ENCODE results near the gene HS6ST2.

Gene HS6ST2

GRCh38 chrX:132716006-132716405 lies 242.4 kb downstream of the HS6ST2 start:
- no peaks in the 10 kb centered on the region for H3K4me1 ChIP-seq (ENCODE audit: control insufficient read depth, low read length)
- TF ChIP-seq EZH2phosphoT487 (IDR thresholded peaks at IDR 0.05; ENCODE audit: borderline replicate concordance, low read length) (no peak), CTCF (IDR thresholded peaks at IDR 0.05; ENCODE audit: low read depth, low read length, poor library complexity, severe bottlenecking) (peak; percentile 37)
- no peaks in the 10 kb centered on the region for H3K79me2 ChIP-seq (ENCODE audit: control insufficient read depth, low read length)
- H3K36me3 ChIP-seq (ENCODE audit: control insufficient read depth, low read length) = no peaks in the 10 kb centered on the region
- H3F3A ChIP-seq (ENCODE audit: control insufficient read depth, insufficient read depth) = no peaks in the 10 kb centered on the region
- H3K4me2 ChIP-seq (ENCODE audit: low read length) = no peak overlapping the region
- H3K4me3 ChIP-seq (ENCODE audit: low read length) = no peak overlapping the region
- H3K27me3 ChIP-seq (ENCODE audit: control insufficient read depth, low read length) = no peaks in the 10 kb centered on the region
- H3K9me2 ChIP-seq (replicated peaks; ENCODE audit: control insufficient read depth, low read length) = no peaks in the 10 kb centered on the region
- no peak overlapping the region for H3K27ac ChIP-seq (ENCODE audit: low read depth, low read length)
- no peaks in the 10 kb centered on the region for H3K9me3 ChIP-seq (ENCODE audit: control insufficient read depth, insufficient read depth, low read length)
- no peaks in the 10 kb centered on the region for H4K20me1 ChIP-seq (ENCODE audit: control insufficient read depth, insufficient read depth, low read depth, low read length)

- H3F3A ChIP-seq (ENCODE audit: control insufficient read depth, insufficient read depth) = no peaks in the 10 kb centered on the region
- no peaks in the 10 kb centered on the region for H3K36me3 ChIP-seq (ENCODE audit: control insufficient read depth, low read length)
- no peak overlapping the region for H3K4me2 ChIP-seq (ENCODE audit: low read length)
- H3K4me1 ChIP-seq (ENCODE audit: control insufficient read depth, low read length) = no peaks in the 10 kb centered on the region
- TF ChIP-seq CTCF (IDR thresholded peaks at IDR 0.05; ENCODE audit: low read depth, low read length, poor library complexity, severe bottlenecking) = no peak
- H3K27me3 ChIP-seq (ENCODE audit: control insufficient read depth, low read length) = no peaks in the 10 kb centered on the region
- no peak overlapping the region for H3K4me3 ChIP-seq (ENCODE audit: low read length)
- H3K27ac ChIP-seq (ENCODE audit: low read depth, low read length) = no peak overlapping the region
- no peaks in the 10 kb centered on the region for H3K9me3 ChIP-seq (ENCODE audit: control insufficient read depth, insufficient read depth, low read length)
- no peaks in the 10 kb centered on the region for H3K9me2 ChIP-seq (replicated peaks; ENCODE audit: control insufficient read depth, low read length)
- H4K20me1 ChIP-seq (ENCODE audit: control insufficient read depth, insufficient read depth, low read depth, low read length) = no peaks in the 10 kb centered on the region
- H3K79me2 ChIP-seq (ENCODE audit: control insufficient read depth, low read length) = no peaks in the 10 kb centered on the region
Observed at GRCh38 chrX:132714913-132715312, 243.5 kb downstream of the HS6ST2 start.

DNA sequence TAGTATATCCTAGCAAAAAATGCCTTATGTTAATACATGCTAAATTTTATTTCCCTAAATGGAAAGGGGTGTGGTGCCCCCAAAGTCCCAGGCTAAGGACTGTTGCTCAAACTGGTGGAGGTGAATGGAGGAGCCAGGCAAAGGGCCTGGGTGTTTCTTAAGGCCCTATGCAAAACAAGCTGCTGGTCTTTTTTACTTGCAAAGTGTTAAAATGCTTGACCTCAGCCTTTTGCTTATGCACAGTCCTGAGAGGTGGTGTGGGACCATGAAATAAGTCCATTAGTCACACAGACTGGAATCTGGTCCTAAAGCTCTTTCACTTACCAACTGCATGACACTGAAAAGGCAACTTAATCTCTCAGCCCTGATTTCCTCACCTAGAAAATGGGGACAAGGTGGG lies 246.1 kb downstream of the HS6ST2 start:
- Histone ChIP-seq H3K36me3 (ENCODE audit: control insufficient read depth, low read length) (no peaks in the 10 kb centered on the region), H3K27me3 (ENCODE audit: control insufficient read depth, low read length) (no peaks in the 10 kb centered on the region), H3K9me2 (replicated peaks; ENCODE audit: control insufficient read depth, low read length) (no peaks in the 10 kb centered on the region), H4K20me1 (ENCODE audit: control insufficient read depth, insufficient read depth, low read depth, low read length) (no peaks in the 10 kb centered on the region), H3K79me2 (ENCODE audit: control insufficient read depth, low read length) (no peaks in the 10 kb centered on the region), H3F3A (ENCODE audit: control insufficient read depth, insufficient read depth) (no peaks in the 10 kb centered on the region), H3K4me1 (ENCODE audit: control insufficient read depth, low read length) (no peaks in the 10 kb centered on the region), H3K4me2 (ENCODE audit: low read length) (no peak overlapping the region), H3K4me3 (ENCODE audit: low read length) (no peak overlapping the region), H3K9me3 (ENCODE audit: control insufficient read depth, insufficient read depth, low read length) (no peaks in the 10 kb centered on the region), H3K27ac (ENCODE audit: low read depth, low read length) (no peak overlapping the region)
- no peak for TF ChIP-seq CTCF (IDR thresholded peaks at IDR 0.05; ENCODE audit: low read depth, low read length, poor library complexity, severe bottlenecking)
- no peak for TF ChIP-seq EZH2phosphoT487 (IDR thresholded peaks at IDR 0.05; ENCODE audit: borderline replicate concordance, low read length)

GRCh38 chrX:132710656-132711155 lies 247.7 kb downstream of the HS6ST2 start:
- H3K4me2 ChIP-seq (ENCODE audit: low read length) = no peak overlapping the region
- no peaks in the 10 kb centered on the region for H3K36me3 ChIP-seq (ENCODE audit: control insufficient read depth, low read length)
- H3K9me2 ChIP-seq (replicated peaks; ENCODE audit: control insufficient read depth, low read length) = no peaks in the 10 kb centered on the region
- TF ChIP-seq EZH2phosphoT487 (IDR thresholded peaks at IDR 0.05; ENCODE audit: borderline replicate concordance, low read length) = no peak
- TF ChIP-seq CTCF (IDR thresholded peaks at IDR 0.05; ENCODE audit: low read depth, low read length, poor library complexity, severe bottlenecking) = no peak
- no peaks in the 10 kb centered on the region for H3K9me3 ChIP-seq (ENCODE audit: control insufficient read depth, insufficient read depth, low read length)
- no peaks in the 10 kb centered on the region for H3F3A ChIP-seq (ENCODE audit: control insufficient read depth, insufficient read depth)
- no peaks in the 10 kb centered on the region for H3K79me2 ChIP-seq (ENCODE audit: control insufficient read depth, low read length)
- no peaks in the 10 kb centered on the region for H3K4me1 ChIP-seq (ENCODE audit: control insufficient read depth, low read length)
- no peaks in the 10 kb centered on the region for H4K20me1 ChIP-seq (ENCODE audit: control insufficient read depth, insufficient read depth, low read depth, low read length)
- no peak overlapping the region for H3K27ac ChIP-seq (ENCODE audit: low read depth, low read length)
- H3K27me3 ChIP-seq (ENCODE audit: control insufficient read depth, low read length) = no peaks in the 10 kb centered on the region
- no peak overlapping the region for H3K4me3 ChIP-seq (ENCODE audit: low read length)

Data from DOHH2 (cell line).